B cell (primary cell): Measurements from ENCODE around the gene ZNF521.

Source experiments
- CTCF ChIP-seq: fragments of 200-600 bp; IDR thresholded peaks from one replicate; pipeline ENCODE4 v1.8.0; 2022; ENCODE audit warnings: antibody characterized with exemption, mild to moderate bottlenecking
- EZH2 ChIP-seq: IDR thresholded peaks from 2 replicates; pipeline ENCODE4 v1.6.1; 2012; ENCODE audit warnings: borderline replicate concordance, low read depth, mild to moderate bottlenecking, moderate library complexity, low read length; ENCODE audit not compliant: insufficient read depth, poor library complexity, severe bottlenecking

- TF ChIP-seq CTCF (no peak), EZH2 (no peak)
Observed at GRCh38 chr18:25288340-25288938, 63.5 kb downstream of the ZNF521 start.
